HT-29 (cell line): ENCODE data around the gene TAF4B. TPM values are rescaled to one million over a fixed set of nuclear protein-coding genes. Genes with fewer than 3 reads are reported as not detected.
"Not testable (repeated sequence)": the region's sequence is repeated elsewhere in the genome, so short reads cannot be mapped to it uniquely, and the experiment has no call there.

Experiments
- DNase-seq: peaks from one replicate; pipeline ENCODE4 v3.0.0-alpha.2; 2015; ENCODE audit warnings: low spot score
- total RNA-seq: library from RNA; depleted of rRNA; stranded (reverse); fragments of >200 nt; shearing (Covaris generic); gene quantifications from 2 replicates; pipeline ENCODE4 v1.2.3, GENCODE V29; 2014; rRNA removed

Gene TAF4B, protein sequence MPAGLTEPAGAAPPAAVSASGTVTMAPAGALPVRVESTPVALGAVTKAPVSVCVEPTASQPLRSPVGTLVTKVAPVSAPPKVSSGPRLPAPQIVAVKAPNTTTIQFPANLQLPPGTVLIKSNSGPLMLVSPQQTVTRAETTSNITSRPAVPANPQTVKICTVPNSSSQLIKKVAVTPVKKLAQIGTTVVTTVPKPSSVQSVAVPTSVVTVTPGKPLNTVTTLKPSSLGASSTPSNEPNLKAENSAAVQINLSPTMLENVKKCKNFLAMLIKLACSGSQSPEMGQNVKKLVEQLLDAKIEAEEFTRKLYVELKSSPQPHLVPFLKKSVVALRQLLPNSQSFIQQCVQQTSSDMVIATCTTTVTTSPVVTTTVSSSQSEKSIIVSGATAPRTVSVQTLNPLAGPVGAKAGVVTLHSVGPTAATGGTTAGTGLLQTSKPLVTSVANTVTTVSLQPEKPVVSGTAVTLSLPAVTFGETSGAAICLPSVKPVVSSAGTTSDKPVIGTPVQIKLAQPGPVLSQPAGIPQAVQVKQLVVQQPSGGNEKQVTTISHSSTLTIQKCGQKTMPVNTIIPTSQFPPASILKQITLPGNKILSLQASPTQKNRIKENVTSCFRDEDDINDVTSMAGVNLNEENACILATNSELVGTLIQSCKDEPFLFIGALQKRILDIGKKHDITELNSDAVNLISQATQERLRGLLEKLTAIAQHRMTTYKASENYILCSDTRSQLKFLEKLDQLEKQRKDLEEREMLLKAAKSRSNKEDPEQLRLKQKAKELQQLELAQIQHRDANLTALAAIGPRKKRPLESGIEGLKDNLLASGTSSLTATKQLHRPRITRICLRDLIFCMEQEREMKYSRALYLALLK
- 7.8 and 9.4 TPM in 2 replicates for total RNA-seq

GRCh38 chr18:26226229-26227050, at the start of gene TAF4B:
TSS of gene TAF4B (plus strand) at chr18:26226445. CDS start at chr18:26226934, 489 bp downstream.
- DNase-seq, result peak; percentile 82

DNA sequence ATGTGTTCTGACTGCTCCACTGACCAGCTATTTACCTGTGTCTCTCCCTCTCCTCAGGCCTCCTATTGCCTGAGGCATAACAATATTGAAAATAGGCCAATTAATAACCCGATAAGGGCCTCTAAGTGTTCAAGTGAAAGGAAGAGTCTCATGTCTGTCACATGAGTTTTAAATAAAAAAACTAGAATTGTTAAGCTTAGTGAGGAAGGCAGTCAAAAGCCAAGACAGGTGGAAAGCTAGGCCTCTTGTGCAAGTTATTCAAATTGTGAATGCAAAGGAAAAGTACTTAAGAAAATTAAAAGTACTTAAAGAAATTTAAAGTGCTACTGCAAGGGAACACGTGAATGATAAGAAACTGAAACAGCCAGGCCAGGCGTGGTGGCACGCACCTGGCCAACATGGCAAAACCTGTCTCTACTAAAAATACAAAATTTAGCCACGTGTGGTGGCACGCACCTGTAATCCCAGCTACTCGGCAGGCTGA, 44.9 kb upstream of the TAF4B start:
- no peak for DNase-seq

GRCh38 chr18:26183395-26184112, 42.7 kb upstream of the TAF4B start:
- no peak for DNase-seq

DNA sequence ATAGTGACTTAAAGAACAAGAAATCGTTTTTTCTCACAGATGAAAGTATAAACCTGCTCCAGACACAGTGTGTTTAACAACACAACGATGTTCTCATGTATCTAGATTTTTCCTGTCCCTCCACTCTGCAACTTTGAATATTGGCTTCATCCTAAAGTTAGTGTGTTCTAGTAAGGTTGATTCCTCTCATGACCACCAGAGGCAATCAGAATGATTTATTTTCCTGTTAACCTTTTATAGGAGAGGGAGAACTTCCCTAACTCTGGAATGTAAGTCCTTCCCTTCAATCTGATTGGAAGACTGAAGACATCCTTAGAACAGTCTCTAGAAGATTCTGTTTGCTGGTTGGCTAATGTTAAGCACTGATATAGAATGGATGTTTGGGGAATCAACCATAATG, 41.0 kb upstream of the TAF4B start:
- no peak for DNase-seq

- DNase-seq, result no peak
These were observed 35.7 kb upstream of the TAF4B start for GRCh38 chr18:26190506-26190905.

DNA sequence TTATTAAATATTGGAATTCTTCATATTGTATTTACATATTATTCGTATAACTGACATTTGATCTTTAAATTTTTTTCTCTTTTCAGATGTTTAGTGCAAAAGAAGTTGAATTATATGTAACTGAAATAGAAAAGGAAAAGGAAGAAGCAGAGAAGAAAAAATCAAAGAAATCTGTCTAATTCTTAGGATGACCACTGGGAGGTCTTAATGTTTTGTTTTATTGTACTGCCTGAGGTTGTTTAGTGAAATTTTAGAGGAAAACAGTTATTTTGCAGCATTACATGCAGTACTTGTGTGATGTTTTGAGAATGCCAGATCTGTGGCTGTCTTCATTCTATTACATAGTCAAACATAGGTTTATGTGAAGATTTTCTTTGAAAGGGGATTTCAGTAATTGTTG, 34.0 kb upstream of the TAF4B start:
- DNase-seq, result no peak

- DNase-seq, result no peak
These were observed 29.6 kb upstream of the TAF4B start for GRCh38 chr18:26196605-26197004.

DNA sequence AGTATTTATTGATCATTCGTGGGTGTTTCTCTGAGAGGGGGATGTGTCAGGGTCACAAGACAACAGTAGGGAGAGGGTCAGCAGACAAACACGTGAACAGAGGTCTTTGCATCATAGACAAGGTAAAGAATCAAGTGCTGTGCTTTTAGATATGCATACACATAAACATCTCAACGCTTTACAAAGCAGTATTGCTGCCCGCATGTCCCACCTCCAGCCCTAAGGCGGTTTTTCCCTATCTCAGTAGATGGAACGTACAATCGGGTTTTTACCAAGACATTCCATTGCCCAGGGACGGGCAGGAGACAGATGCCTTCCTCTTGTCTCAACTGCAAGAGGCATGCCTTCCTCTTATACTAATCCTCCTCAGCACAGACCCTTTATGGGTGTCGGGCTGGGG, 24.2 kb upstream of the TAF4B start:
- not testable (repeated sequence) for DNase-seq

DNA sequence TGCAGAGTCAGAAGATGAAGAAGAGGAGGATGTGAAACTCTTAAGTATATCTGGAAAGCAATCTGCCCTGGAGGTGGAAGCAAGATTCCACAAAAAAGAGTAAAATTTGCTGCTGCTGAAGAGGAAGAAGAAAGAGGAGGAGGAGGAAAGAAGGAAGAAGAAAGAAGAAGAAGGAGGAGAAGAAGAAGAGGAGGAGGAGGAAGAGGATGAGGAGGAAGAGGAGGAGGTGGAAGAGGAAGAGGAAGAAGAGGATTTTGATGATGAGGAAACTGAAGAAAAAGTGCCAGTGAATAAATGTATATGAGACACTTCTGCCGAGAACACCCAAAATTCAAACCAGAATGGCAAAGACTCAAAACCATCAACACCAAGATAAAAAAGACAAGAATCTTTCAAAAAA, 20.9 kb upstream of the TAF4B start:
- no peak for DNase-seq

GRCh38 chr18:26206488-26206887, 19.8 kb upstream of the TAF4B start:
- no peak for DNase-seq

DNA sequence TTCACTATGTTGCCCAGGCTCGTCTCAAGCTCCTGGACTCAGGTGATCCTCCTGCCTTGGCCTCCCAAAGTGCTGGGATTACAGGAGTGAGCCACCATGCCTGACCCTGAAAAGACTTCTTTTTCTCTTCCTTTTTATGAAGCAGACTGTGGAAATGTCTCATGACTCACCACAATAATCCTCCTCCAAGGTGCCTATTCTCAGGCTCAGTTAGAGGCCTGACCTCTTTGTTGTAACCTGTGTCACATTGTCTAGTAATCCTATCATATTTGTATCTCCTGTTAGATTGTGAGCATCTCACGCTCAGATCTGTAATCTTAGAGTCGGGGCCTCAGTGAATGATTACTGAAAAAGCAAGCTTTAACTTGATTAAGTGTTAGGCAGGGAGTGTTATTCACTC, 18.3 kb upstream of the TAF4B start:
- no peak for DNase-seq

- no peak for DNase-seq
These were observed 17.3 kb upstream of the TAF4B start for GRCh38 chr18:26208977-26209376.

GRCh38 chr18:26210147-26210546, 16.1 kb upstream of the TAF4B start:
- no peak for DNase-seq

- no peak for DNase-seq
These were observed 10.8 kb upstream of the TAF4B start for GRCh38 chr18:26215247-26215970.

DNA sequence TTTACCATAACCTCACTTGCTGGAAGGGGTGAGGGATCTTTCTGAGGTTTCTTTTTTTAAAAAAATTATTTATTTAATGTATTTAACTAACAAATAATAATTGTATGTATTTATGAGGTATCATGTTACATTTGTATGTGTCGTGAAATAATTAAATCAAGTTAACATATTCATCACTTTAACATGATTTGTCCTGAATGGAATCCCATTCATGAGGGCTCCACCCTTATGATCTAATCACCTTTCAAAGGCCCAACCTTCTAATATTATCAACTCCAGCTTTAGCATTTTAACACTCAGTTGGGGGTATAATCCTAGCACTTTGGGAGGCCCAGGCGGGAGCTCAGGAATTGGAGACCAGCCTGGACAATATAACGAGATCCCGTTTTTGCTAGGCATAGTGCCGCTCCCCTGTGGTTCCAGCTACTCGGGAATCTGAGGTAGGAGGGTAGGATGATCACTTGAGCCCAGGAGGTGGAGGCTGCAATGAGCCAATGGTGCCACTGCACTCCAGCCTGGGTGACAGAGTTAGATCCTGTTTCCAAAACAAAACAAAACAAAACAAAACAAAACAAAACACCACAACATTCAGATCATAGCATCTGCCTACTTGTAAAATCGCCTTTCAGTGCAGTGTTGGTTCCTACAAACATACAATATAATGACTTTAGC, 1.1 kb upstream of the TAF4B start:
- DNase-seq, result peak; percentile 3

DNA sequence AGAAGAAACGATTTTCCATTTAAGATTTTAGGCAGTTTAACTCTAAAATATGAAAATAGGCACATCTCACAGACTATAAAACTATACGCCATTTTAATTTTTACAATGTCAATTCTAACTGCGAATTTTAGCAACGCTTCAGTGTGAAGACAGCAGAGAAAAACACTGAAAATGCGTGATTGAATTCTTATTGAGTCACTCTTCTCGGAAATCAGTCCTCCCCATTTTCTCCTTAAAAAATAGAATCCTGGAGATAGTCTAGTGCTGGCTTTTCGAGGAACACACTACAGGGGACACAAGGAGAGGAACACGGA, 373 bp upstream of the TAF4B start:
- no peak for DNase-seq

DNA sequence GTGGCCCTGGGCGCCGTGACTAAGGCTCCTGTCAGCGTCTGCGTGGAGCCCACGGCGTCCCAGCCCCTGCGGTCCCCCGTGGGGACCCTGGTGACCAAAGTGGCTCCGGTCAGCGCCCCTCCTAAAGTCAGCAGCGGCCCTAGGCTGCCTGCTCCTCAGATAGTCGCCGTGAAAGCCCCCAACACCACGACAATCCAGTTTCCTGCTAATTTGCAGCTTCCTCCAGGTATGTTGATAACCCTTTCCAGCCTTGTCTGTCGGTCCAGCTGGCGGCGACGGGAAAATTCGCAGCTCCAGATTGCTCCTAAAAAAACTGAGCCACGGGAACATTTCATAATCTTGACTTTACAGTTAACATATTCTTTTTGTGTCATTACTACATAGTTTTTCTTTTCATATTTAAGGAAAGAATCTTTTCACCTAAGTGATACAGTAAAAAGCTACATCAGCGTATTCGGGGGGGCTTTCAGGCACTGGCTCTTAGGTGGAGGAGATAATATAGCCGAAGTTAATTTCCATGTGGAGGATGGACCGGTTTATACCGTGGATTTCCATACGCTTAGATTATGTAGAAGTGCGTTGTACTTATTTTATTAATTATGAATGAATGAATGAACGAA, 916 bp downstream of the TAF4B start:
- DNase-seq, result peak; percentile 7

DNA sequence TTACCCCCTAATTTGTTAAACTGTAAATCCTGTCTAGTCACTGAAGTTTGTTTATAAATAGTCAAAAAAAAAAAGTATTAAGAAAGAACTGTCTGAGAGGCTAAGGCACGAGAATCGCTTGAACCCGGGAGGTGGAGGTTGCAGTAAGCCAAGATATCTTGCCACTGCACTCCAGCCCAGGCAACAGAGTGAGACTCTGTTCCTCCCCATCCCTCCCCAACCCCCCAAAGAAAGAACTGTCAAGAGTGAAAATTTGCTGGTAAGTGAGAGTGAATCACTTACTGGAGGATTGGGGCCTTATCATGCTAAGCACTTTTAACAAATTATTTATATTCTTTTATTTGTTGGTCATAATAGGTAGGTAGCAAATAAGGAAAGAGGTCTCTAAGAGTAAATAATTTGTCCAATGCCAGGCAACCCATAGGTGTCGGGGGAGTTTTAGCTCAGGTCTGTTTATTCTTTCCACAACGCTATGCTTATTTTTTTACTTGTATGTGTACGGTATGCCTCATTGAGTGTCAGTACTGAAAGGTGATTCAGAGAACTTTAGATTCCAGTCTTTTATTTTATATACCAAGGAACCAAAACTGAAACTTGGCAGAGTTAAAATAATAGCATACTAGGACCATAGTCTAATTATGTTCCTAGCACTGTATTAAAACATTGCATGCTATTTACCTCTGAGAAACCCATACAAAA, 2.5 kb downstream of the TAF4B start:
- no peak for DNase-seq

GRCh38 chr18:26230497-26230896, 4.3 kb downstream of the TAF4B start:
- DNase-seq, result no peak
